ENCODE measurements around the gene UPK2.

UPK2 gene

DNA sequence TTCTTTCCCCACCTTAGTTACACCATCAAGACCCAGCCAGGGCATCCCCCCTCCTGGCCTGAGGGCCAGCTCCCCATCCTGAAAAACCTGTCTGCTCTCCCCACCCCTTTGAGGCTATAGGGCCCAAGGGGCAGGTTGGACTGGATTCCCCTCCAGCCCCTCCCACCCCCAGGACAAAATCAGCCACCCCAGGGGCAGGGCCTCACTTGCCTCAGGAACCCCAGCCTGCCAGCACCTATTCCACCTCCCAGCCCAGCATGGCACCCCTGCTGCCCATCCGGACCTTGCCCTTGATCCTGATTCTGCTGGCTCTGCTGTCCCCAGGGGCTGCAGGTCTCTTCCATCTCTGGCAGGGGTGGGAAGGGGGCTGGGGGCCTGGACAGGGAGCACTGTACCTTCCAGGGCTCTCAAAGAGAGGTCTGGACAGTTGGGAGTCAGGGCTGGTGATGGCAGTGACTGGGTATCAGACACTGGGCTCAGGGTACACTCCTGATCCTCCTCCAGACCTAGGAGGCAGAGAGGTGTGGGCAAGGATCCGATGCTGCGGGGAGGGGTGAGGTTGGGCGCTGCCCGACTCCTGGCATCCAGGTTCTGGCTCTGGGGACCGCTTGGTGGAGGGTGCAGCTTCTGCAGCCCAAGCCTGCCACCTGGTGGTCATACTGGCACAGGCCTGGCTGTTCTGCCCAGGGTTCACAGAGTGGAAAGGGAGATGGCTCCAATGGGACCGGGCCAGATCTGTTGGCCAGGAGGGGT is at the start of gene UPK2:
TSS of gene UPK2 (plus strand) at position 205 of the 753 bp plus-strand sequence. CDS start at position 258, 53 bp downstream.
- peak; percentile 92 for DNase-seq (ENCODE audit: low spot score)

DNA sequence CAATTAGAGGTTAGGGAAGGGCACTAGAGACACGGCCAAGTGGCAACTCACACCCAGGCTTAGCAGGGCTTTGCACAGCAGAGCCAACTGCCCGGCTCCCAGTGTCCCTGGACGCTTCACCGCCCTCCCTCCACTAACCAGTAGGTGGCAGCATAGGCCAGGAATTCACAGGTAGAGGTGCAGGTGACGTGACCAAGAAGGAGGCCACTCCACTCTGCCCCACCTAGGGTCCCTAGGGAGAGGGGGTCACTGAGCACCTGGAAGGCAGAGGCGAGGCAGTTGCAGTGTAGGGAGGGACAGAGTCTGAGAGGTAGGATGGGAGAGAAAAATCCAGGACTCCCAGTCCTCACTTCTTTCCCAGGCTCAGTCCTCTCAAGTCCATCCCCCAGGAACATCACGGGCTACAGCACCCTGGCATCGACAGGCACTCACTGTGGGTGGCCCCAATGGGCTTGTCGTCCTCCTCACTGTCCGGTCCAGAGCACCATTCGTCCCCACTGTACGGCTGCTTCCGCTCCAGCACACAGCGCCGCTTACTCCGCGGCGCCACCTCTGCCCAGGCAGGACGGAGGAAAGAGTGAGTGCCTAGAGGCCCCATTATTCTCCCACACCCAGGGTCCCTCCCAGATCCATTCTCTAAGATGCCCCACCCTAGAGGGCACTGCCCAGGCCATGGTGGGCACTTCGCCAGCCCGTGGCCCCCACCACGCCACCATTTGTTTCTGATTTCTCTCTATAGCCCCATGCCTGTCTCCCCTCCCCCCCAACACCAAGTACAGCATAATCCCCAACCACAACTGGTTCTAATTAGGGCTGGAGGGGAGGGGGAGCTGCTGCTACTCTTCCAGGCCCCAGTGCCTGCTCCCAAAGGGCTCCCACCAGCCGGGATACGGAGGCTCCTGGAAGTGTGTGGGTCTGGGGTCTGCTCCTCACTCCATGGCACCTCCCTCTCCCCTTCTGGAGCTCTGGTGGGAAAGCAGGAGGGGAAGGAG is 48.8 kb upstream of the UPK2 start:
- DNase-seq (ENCODE audit: low spot score), result peak; percentile 79

DNA sequence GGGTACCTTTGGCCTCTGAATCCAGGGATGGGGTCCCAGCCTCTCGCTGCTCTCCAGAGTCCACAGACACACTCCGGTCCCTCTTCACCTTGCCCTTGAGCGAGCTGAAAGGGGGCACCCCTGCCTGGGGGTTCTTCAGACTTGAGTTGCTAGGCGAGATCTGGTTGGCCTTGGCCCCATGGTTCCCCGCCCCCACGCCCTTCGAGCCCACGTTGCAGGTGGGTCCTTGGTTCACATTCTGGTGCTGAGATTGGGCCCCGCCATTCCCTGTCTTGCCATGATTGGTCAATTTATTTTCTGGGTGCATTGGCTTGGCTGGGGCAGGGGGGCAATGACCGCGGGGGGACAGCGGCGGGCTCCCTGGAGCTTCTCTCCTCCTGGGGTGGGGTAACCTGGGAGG is 47.8 kb upstream of the UPK2 start:
- DNase-seq (ENCODE audit: low spot score), result no peak

DNA sequence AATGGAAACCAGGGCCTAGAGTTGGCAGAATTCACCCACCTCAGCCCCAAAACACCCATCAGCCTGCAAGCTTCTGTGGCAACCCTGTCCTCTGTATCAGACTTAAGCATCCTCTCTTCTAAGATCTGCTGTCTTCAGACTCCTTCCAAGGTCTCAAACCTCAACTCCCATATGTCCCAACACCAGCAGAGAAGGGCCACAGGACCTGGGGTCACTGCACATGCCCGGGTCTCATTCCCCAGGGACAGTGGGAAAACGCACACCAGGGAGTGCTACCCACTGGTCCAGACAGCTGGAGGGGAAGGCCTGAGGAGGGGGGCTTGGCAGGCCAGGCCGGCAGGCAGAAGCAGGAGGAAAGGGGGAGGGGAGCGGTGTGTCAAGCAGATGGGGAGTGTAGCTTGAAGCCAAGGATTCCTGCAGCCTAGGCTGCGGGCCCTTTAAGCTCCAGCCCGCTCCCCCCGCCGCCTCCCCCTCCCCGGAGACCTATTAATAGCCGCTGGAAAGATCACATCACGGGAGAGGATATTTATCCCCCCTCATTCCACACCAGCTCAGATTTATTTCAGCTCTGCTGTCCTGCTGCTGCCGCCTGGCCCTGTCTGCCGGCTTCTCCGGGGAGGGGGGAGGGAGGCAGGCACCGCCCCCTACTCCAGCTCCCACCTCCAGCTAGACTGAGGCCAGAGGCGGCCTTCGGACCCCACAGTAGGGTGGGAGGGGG is 47.0 kb upstream of the UPK2 start:
- no peak for DNase-seq (ENCODE audit: low spot score)

DNA sequence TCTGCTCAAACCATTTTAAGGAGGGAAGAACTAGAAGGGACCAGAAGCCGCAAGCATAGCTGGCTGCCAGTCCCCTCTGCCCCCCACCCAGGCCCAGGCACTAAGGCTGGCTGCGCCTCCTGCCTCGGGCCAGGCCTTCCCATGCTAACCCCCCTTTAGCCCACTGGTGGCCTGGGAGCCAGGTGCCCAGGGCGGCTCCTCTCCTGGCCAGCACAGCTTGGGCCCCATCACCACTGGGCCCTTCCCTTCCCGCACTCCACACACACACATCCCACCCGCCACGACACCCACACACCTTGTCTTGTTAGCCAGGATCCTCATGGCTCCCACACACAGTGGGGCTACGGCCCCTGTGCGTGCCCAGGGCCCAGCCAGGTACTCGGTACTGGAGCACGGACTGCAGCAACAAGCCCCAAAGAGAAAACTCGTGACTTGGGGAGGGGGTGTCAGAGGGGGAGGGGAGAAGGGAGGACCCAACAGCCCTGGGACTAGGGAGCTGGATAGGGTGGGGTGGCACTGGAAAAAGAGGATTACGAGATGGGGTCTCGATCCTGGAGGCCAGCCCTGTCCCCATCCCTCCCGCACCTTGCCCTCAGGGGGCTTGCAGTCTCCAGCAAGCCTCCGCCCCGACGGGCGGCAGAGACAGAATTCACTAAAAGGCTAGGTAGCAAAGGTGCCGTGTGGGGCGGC is 46.3 kb upstream of the UPK2 start:
- no peak for DNase-seq (ENCODE audit: low spot score)

DNA sequence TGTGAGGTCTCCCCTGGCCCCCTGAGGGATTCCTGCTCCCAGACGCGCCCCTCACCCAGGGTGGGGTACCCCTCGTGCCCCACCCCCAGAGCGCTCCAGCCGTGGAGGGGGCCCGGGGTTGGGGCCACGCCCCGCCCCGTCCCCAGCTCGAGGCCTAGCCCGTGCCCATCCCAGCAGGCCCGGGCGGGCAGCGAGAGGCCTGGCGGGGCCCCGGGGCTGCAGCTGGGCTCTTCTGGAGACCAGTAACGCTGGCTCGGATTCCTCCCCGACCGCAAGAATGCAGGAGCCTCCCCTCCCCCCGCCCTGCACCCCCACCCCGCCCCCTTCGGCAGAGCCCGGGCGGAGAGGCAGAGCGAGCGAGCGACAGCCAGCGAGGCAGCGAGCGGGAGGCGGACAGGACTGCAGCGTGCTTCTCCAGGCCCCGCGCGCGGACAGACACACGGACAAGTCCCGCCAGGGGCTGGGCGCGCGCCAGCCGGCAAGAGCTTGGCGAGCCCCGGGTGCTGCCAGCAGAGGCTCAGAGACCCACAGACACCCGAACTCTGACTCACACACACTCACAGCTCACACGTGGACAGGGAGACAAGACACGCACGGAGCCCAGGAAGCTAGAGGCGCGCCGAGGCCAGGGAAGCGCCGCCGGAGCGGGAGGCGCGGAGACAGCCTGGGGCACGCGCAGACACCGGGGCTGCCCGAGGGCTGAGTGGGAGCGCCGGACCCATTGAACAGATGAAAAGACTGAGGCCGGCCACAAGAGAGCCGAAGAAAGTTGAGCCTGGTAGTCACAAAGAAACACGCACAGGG is 45.6 kb upstream of the UPK2 start:
- DNase-seq (ENCODE audit: low spot score), result no peak

DNA sequence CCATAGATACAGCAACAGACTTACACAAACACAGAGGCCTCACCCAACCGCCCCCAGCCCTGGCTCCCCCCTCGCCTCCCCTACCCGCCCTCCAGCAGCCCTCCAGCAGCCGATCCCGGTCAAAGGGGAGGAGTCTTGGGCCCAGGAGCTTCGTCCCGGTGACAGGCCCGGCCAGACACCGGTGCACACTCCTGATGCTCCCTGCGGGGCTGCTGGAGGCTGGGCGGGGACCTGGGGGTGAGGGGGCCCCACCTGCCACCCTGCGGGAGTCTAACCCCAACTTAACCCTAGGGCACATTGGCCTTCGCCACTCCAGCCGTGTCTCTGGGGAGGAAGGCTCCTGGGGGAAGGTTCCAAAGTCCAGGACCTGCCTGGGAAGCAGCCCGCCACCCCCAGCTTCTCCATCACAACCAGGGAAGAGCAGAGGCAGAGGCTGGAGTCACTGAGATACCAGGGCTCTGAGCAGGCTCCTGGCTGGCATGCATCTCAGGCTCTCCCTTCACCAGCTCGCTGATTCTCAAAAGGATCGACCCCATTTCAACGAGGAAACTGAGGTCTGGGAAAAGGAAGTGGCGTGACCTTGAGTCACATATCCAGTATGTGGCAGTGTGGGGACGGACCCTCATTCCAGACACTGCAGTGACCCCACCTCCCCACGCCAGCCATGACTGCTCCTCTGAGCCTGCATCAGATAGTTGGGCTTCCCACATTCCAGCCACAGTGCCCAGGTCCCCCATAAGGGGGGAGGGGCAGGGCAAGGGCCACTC is 44.8 kb upstream of the UPK2 start:
- no peak for DNase-seq (ENCODE audit: low spot score)

DNA sequence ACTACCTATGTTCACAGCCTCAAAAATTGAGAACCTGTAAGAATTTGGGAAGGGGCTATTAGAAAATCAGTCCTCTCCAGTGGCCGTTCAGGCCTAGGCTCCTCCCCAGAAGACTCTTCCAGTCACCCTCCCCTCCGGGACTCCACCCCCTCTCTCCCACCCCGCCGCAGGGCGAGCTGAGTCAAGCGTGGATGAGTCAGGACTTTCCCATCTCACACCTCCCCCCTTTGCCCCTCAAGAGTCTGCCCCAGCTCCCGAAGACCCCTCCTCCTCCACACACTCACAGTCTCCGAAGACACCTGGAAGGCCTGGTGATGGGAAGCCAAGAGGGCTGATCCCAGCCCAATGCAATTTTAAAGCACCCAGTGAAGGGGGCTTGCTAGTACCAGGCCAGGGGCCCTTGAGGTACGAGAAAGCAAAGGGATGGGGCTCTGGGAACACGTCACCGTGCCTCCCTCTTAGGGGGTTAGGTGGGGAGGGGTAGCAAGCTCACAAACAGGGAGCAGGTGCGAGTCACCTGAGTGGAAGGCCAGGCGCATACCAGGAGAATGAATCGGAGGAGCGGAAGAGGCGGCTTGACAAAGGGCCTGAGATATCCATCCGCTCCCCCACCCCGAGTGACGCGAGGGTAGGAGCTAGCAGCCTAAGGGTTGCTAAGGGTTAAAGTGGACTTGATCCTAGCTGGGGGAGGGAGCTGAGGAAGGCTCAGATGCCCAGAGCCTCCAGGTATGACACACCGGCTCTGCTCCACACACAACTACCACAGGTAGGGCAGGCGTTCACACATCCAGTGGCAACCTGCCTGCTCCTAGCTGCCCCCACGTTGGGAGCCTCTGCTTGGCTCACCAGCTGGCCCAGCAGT is 44.0 kb upstream of the UPK2 start:
- DNase-seq (ENCODE audit: low spot score), result no peak

DNA sequence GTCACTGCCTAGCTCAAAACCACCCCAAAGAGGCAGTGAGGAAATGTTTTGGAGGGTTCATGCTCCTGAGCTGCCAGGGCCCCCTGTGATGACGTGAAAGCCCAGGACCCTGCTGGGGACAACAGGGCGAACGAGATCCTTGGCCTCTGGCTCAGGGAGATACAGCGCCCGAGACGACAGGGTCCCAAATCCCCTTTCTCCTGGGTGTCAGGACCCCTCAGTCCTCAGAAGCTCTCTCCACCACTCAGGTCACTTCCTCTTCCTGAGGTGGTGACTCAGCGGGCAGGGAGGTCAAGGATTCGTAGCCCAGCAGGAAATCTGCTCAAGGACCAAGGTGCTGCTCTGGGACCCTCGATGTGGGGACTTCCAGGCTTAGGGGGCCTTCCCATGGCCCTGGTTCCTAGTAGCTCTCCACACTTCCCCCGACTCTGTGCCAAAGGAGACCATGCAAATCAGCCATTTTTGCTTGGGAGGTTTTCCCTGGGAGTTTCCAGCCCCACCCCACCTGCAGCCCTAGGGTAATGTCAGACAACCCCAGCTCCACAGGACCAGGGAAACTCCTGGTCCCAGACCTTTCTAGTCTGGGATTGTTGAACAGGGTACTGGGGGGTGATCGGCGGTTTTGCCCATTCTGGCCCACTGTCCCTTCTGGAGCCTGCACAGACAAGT is 43.2 kb upstream of the UPK2 start:
- no peak for DNase-seq (ENCODE audit: low spot score)

DNA sequence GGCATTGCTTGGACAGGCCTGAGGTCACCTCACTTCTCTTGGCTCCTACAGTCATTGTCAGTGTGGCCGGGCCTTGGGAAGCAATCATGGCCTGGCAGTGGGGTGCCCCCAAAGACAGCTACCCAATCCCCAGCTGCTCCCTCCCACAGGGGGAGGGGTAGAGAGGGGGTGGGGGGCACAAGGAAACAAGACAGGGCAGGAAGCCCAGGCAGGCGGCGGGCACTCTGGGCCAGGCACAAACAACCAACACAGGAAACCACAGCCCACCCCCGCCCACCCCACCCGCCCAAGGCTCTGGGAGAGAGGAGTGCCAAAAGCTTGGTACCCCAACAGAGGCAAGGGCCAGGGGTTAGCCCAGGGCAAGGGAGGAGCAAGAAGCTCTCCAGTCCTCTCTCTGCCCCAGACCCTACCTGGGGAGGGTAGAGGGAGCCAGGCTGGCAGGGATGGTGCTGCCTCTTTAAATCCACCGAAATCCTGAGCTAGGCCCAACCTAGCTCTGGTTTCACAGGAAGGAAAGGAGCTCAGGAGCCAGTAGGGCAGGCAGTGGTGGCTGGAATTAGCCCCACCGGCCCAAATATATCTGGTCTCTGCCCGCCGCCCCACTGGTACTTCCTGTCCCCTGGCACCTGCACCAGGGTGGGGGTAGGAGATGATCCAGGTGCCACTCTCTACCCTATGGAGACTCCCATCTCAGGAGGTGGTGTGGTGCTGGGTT is 42.5 kb upstream of the UPK2 start:
- no peak for DNase-seq (ENCODE audit: low spot score)

DNA sequence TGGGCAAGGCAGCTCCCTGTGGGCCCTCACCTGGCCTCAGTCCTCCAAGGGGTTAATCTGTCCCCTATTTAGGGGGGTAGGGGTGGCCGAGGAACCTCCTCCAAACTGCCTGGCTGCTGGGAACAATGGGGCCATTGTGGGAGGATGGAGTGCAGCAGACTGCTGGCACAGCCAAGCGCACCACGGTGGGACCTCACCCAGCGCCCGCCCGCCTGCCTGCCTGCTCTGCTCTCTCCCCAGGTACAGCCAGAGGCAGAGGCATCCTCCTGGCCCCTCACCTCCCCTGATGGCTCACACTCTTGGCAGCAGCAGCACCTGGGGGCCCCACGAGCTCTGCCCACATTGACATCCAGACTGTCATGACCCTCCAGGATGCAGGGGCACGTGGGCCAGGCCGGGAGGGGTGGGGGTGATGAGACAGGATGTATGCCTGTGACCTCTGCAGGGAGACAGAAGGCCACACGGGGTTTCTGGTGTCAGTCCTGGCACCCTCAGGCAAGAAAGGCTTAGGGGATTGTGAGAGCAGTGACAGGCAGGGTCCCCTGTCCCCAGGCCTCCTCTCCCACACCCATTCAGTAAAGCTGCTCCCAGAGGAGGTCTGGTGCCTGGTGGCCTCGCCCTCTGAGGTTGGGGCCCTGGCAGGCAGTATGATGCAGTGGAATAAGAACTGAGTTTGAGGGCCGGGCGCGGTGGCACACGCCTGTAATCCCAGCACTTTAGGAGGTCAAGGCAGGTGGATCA is 41.8 kb upstream of the UPK2 start:
- peak; percentile 34 for DNase-seq (ENCODE audit: low spot score)

DNA sequence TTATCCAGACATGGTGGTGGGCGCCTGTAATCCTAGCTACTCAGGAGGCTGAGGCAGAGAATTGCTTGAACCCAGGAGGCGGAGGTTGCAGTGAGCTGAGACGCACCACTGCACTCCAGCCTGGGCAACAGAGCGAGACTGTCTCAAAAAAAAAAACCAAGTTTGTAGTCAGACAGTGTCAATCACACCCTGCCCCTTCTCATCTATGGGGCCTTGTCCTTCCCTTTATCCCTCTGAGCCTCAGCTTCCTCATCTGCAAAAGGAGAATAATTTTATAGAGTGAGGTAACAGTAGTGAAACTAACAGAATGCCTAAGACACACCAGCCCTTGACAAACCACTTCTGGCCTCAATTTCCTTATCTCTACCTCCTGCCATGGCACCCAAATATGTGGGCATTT is 41.1 kb upstream of the UPK2 start:
- no peak for DNase-seq (ENCODE audit: low spot score)

DNA sequence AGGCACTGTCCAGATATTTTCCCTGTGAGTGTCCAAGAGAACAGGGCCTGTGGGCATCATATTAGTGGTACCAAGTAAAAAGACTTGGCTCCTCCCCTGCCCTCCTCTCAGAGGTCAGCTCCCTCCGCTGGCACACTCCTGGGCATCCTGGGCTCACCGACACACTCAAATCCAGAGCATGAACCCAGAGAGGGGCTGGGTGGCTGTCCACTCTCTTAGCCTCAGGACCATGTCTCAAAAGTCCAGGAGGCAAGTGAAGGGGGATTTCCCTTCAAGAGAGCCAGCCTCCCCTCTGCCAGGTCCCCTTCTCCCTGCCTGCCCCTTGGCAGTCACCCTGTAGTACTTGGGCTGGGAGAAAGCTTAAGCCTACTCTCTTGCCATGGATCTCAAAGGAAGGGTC is 40.7 kb upstream of the UPK2 start:
- DNase-seq (ENCODE audit: low spot score), result no peak

DNA sequence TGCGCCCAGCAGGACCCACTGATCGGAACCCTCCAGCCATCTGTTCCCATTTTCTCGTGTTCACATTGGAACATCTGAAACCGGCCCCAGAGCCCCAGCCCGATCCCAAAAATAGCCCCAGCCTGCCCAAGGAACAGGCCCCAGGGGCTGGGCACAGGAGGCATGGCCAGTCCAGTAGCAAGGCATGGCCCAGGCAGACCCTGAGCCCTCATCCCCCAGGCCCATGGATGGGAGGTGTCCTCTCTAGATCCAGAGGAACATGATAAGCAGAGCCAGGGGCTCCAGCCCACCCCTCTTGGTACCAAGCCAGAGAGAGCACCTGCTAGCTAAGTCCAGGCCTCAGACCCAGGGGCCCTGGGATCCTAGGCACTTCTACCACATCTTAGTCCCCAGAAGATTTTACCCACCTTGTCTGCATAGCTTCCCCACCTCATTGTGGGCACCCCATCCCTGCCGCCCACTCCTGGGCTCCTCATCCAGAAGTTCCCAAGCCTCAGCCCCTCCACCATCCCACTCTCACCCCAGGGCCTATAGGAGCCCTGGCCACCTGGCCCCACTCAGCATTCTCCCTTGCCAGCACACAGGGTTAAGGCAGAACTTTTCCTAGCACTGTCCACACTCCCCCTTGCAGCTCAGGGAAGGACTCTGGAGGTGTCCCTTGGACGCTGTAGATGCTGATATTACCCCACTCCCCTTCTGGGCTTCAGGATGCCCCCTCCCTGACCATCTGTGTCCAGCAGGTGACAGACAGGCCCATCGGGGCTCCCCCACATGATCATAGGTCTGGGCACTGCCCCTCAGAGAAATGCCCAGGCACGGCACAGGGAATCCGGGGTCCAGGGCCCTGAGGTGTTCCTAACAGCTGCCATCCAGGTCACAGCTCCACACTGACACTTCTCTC is 39.9 kb upstream of the UPK2 start:
- DNase-seq (ENCODE audit: low spot score), result no peak

DNA sequence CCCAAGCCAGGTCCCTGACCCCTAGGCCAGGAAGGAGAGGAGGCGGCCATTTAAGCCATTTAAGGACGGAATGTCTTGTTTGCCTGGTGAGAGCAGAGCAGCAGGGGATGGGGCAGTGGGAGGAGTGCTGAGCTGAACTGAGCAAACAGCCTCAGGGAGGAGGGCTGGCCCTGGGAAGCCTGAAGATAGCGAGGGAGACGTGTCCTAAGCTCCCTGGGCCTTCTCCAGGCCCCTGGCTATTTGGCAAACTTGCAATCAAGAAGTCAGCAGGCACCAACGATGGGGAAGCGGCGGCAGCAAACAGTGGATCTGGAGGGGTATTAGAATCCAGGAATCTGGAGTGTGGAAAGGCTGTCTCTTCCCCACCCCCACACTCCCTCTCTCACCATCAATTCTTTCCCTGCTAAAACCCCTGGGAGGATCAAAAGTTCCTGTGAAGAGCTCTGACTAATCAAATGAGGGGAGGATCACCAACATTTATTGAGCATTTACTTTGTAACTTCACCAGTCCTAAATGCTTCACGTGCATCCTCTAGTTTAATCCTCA is 39.2 kb upstream of the UPK2 start:
- no peak for DNase-seq (ENCODE audit: low spot score)

Data from germinal center (tissue), 1 donor.